Gastrocnemius medialis (tissue), 4 donors: ENCODE data around the gene CAVIN2. TPM values are rescaled to one million over a fixed set of nuclear protein-coding genes. Genes with fewer than 3 reads are reported as not detected.

Experiments
- ATAC-seq, 2 donors: fragments of 150-250 bp; one replicate each; pipeline ENCODE4 v1.9.1; 2016
- DNase-seq, 2 donors: peaks; one replicate each; pipeline ENCODE4 v3.0.0-alpha.2; 2019
- H3K27ac ChIP-seq, 4 donors: fragments of 200-600 bp; sonication (generic); 1 replicate in 1 of 4; 2 replicates in 3 of 4; pipeline ENCODE4 v1.5.1; 2016 to 2018; ENCODE audit warnings: mild to moderate bottlenecking in 2 of 4, moderate library complexity in 1 of 4
- H3K27me3 ChIP-seq, 3 donors: fragments of 200-600 bp; sonication (generic) in 2 of 3; 1 replicate in 1 of 3; 2 replicates in 2 of 3; pipeline versions ENCODE4 v1.5.1 to v1.6.0; 2016 to 2019; ENCODE audit warnings: mild to moderate bottlenecking in 1 of 3, moderate library complexity in 1 of 3
- H3K36me3 ChIP-seq, 2 donors: fragments of 200-600 bp; sonication (generic) in 1 of 2; one replicate each; pipeline ENCODE4 v1.5.1; 2017 to 2018
- H3K4me1 ChIP-seq, 2 donors: fragments of 200-600 bp; sonication (generic) in 1 of 2; one replicate each; pipeline ENCODE4 v1.5.1; 2016 to 2017; ENCODE audit warnings: mild to moderate bottlenecking in 2 of 2
- H3K4me3 ChIP-seq, 4 donors: fragments of 200-600 bp; sonication (generic) in 3 of 4; 1 replicate in 1 of 4; 2 replicates in 3 of 4; pipeline ENCODE4 v1.5.1; 2016 to 2019; ENCODE audit warnings: mild to moderate bottlenecking in 2 of 4
- H3K9me3 ChIP-seq, 3 donors: fragments of 200-600 bp; sonication (generic) in 2 of 3; 1 replicate in 1 of 3; 2 replicates in 2 of 3; pipeline ENCODE4 v1.5.1; 2016 to 2019
- POLR2A ChIP-seq, 2 donors: fragments of 450-650 bp; IDR thresholded peaks; one replicate each; pipeline ENCODE4 v1.6.1; 2017; ENCODE audit warnings: antibody characterized with exemption in 2 of 2, mild to moderate bottlenecking in 2 of 2, moderate library complexity in 2 of 2
- in situ Hi-C, 4 donors: fragments of 200-750 bp; cut with MboI; loops; one replicate each; pipeline versions ENCODE4 v1.15.0 to v1.8.0; 2017; ENCODE audit warnings: low sequenced_read_pairs in 4 of 4
- intact Hi-C: fragments of 100-400 bp; cut with DNase I; formaldehyde crosslinking; loops from one replicate; pipeline ENCODE4 v1.15.1; 2023; ENCODE audit warnings: low total_unique reads
- total RNA-seq, 4 donors: library from RNA; depleted of rRNA; stranded (reverse); fragments of >200 nt; gene quantifications; one replicate each; pipeline versions ENCODE4 v1.1.0 to v1.2.3, GENCODE V29; 2016
- TF ChIP-seq, protein P1 (sequence below), 5 experiments: fragments of 450-650 bp in 3 of 5; fragments of 200-600 bp in 2 of 5; sonication (generic) in 2 of 5; IDR thresholded peaks in 4 of 5; conservative IDR thresholded peaks in 1 of 5; 1 replicate in 4 of 5; 2 replicates in 1 of 5; pipeline ENCODE4 v1.5.1; 2016 to 2019; ENCODE audit warnings: antibody characterized with exemption in 5 of 5, mild to moderate bottlenecking in 3 of 5, moderate library complexity in 3 of 5

Gene CAVIN2
- total RNA-seq, 4 donors from 2014 or later: 15.1 to 35.4 (median 31.1) TPM

- Histone ChIP-seq H3K27me3 (no peaks in the 10 kb centered on the region), H3K36me3 (no peaks in the 10 kb centered on the region), H3K9me3 (peaks cover 0 to 3% (median 0%) of the 10 kb centered on the region in 3 donors), H3K27ac (no peak overlapping the region), H3K4me3 (no peak overlapping the region), H3K4me1 (peaks cover 9 to 19% of the 10 kb centered on the region in 2 donors)
- intact Hi-C loops (no loop called here), in situ Hi-C loops (no loop called here)
- no peak for ATAC-seq
- DNase-seq: no peak
- TF ChIP-seq, protein P1, sequence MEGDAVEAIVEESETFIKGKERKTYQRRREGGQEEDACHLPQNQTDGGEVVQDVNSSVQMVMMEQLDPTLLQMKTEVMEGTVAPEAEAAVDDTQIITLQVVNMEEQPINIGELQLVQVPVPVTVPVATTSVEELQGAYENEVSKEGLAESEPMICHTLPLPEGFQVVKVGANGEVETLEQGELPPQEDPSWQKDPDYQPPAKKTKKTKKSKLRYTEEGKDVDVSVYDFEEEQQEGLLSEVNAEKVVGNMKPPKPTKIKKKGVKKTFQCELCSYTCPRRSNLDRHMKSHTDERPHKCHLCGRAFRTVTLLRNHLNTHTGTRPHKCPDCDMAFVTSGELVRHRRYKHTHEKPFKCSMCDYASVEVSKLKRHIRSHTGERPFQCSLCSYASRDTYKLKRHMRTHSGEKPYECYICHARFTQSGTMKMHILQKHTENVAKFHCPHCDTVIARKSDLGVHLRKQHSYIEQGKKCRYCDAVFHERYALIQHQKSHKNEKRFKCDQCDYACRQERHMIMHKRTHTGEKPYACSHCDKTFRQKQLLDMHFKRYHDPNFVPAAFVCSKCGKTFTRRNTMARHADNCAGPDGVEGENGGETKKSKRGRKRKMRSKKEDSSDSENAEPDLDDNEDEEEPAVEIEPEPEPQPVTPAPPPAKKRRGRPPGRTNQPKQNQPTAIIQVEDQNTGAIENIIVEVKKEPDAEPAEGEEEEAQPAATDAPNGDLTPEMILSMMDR (IDR thresholded peaks at IDR 0.05 in 4 of 5, conservative IDR thresholded peaks at IDR 0.05 in 1 of 5): no peak
- no peak for TF ChIP-seq POLR2A (IDR thresholded peaks at IDR 0.05)
These were observed 10.4 kb upstream of the CAVIN2 start for GRCh38 chr2:191857259-191857805.

DNA sequence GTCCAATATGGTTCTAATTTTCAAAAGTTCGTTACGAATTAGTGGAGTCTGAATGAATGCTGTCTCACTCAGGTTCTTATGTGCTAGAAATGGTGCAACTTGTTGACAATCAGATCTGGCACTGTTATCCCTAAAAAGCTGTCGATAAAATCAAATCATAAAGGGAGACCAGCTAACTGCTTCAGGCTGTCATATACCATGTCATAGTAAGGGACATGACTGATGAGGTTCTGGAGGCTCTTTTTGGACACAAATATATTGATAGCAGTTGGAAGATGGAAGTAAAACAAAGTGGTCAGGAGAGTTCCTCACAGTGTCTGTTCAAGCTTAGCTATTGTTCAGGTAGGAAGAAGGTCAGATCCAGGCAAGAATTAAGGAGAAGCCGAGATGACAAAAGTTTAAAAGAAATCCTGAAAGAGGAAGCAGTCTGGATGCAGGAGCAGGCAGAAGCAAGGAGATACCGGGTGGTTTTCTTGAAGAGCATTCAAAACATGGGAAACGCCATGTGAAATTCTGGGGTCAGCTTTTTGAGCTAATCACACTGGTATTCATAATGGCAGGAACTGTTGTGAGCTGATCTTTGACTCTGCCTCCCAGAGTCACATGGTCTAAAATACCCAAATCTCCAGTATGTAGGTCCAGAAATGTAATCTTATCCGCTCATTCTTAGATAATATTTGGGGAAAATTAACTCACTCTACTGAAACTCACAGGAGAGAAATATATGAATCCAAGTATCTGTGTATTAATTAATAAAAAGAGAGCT lies 9.4 kb upstream of the CAVIN2 start:
- ATAC-seq (no peak), DNase-seq (no peak)
- no peak overlapping the region for H3K4me3 ChIP-seq
- H3K27ac ChIP-seq: no peak overlapping the region
- no peaks in the 10 kb centered on the region for H3K36me3 ChIP-seq
- TF ChIP-seq POLR2A (IDR thresholded peaks at IDR 0.05): no peak
- TF ChIP-seq, protein P1 (IDR thresholded peaks at IDR 0.05 in 4 of 5, conservative IDR thresholded peaks at IDR 0.05 in 1 of 5): no peak
- peaks cover 9 to 19% of the 10 kb centered on the region in 2 donors for H3K4me1 ChIP-seq
- peaks cover 0 to 3% (median 0%) of the 10 kb centered on the region in 3 donors for H3K9me3 ChIP-seq
- intact Hi-C loops: no loop called here
- H3K27me3 ChIP-seq: no peaks in the 10 kb centered on the region
- in situ Hi-C loops: no loop called here

DNA sequence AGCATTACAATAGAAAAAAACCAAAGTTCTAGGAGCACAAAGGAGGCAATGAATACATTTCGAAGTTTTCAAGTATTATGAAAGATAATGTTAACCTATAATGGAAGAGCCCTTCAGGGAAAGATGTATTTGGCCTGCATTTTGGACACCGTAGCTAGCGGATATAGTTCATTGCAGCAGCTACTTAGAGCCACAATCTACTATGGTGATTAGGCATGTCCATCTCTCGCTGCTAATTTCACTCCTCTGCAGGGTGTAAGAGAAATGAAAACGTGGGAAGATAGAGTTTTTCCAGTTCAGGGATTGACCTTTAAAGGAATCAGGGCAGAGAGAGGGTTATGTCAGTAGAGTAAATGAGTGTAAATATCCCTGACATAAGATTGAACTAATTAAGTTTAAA lies 8.5 kb upstream of the CAVIN2 start:
- Histone ChIP-seq H3K27ac (no peak overlapping the region), H3K9me3 (peaks cover 0 to 3% (median 0%) of the 10 kb centered on the region in 3 donors), H3K4me3 (no peak overlapping the region), H3K27me3 (no peaks in the 10 kb centered on the region), H3K36me3 (no peaks in the 10 kb centered on the region), H3K4me1 (peaks cover 9 to 19% of the 10 kb centered on the region in 2 donors)
- ATAC-seq (no peak), DNase-seq (no peak)
- intact Hi-C loops: no loop called here
- TF ChIP-seq POLR2A (IDR thresholded peaks at IDR 0.05): no peak
- TF ChIP-seq, protein P1 (IDR thresholded peaks at IDR 0.05 in 4 of 5, conservative IDR thresholded peaks at IDR 0.05 in 1 of 5): no peak
- in situ Hi-C loops: no loop called here

- in situ Hi-C loops: no loop called here
- no peaks in the 10 kb centered on the region for H3K27me3 ChIP-seq
- H3K4me1 ChIP-seq: peaks cover 9 to 19% of the 10 kb centered on the region in 2 donors
- DNase-seq (no peak), ATAC-seq (no peak)
- intact Hi-C loops: no loop called here
- H3K9me3 ChIP-seq: no peaks in the 10 kb centered on the region
- no peak overlapping the region for H3K4me3 ChIP-seq
- no peaks in the 10 kb centered on the region for H3K36me3 ChIP-seq
- peak overlapping the region in 1 of 4 donors; percentile 9 for H3K27ac ChIP-seq
- TF ChIP-seq, protein P1 (IDR thresholded peaks at IDR 0.05 in 4 of 5, conservative IDR thresholded peaks at IDR 0.05 in 1 of 5): no peak
- no peak for TF ChIP-seq POLR2A (IDR thresholded peaks at IDR 0.05)
These were observed 7.8 kb upstream of the CAVIN2 start for GRCh38 chr2:191854382-191855372.
